Astrocyte of the cerebellum (primary cell): ENCODE measurements around the gene POLG.

Experiments
- DNase-seq: peaks from one replicate; pipeline ENCODE4 v3.0.0-alpha.2; 2011; ENCODE audit warnings: low read depth
- H3K4me3 ChIP-seq: 2 replicates; pipeline ENCODE4 v1.5.1; 2011; ENCODE audit warnings: mild to moderate bottlenecking, low read depth, low read length, moderate library complexity
- in situ Hi-C: cut with HindIII; loops from 2 replicates; pipeline ENCODE4 v1.10.0; 2017; ENCODE audit warnings: low sequenced_read_pairs
- TF ChIP-seq, protein P1 (sequence below): IDR thresholded peaks from 2 replicates; pipeline ENCODE4 v1.5.1; 2012; ENCODE audit warnings: low read length, low read depth, moderate library complexity, mild to moderate bottlenecking; ENCODE audit errors: missing control alignments

The POLG gene

DNA sequence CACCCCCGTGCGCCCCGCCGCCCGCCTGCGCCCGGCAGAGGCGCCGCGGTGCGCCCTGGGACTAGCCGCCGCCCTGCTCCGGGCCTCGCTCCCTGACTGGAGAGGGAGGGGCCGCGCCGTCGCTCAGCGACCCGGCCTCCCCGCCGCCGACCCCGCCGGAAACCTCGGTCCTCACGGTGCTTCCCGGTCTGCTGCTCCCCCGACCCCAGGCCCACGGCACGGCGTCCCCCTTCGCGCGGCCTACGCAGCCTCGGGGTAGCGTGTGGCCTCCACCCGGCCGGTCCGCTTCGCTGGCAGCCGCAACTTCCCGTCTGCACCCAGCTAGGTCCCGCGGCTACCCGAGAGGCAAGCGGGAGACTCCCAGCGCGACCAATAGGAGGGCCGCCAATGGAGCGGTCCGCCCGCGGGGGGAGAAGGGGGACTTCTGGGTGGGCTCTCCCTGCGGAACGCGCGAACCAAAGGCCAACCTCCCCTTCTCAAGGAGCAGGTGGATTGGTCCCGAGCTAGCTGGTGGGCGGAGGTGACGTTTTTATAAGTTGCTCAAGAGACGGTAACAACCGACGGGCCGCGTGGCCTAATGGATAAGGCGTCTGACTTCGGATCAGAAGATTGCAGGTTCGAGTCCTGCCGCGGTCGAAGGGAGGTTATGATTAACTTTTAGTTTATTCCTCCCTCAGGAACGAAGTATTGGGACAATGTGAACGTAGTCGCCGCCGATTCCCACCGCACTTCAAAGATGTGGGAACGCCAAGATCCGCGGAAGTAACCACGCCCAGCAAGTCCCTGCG lies at the start of gene POLG:
Gene POLG (minus strand): TSS at position 315 of the 788 bp plus-strand sequence. CDS start 1,070 bp downstream, outside the sequence.
- peak within 1 kb of the TSS; percentile 82 for H3K4me3 ChIP-seq
- TF ChIP-seq, protein P1, sequence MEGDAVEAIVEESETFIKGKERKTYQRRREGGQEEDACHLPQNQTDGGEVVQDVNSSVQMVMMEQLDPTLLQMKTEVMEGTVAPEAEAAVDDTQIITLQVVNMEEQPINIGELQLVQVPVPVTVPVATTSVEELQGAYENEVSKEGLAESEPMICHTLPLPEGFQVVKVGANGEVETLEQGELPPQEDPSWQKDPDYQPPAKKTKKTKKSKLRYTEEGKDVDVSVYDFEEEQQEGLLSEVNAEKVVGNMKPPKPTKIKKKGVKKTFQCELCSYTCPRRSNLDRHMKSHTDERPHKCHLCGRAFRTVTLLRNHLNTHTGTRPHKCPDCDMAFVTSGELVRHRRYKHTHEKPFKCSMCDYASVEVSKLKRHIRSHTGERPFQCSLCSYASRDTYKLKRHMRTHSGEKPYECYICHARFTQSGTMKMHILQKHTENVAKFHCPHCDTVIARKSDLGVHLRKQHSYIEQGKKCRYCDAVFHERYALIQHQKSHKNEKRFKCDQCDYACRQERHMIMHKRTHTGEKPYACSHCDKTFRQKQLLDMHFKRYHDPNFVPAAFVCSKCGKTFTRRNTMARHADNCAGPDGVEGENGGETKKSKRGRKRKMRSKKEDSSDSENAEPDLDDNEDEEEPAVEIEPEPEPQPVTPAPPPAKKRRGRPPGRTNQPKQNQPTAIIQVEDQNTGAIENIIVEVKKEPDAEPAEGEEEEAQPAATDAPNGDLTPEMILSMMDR, result no peak
- DNase-seq, result peak; percentile 98
- in situ Hi-C loops, result no loop called here

DNA sequence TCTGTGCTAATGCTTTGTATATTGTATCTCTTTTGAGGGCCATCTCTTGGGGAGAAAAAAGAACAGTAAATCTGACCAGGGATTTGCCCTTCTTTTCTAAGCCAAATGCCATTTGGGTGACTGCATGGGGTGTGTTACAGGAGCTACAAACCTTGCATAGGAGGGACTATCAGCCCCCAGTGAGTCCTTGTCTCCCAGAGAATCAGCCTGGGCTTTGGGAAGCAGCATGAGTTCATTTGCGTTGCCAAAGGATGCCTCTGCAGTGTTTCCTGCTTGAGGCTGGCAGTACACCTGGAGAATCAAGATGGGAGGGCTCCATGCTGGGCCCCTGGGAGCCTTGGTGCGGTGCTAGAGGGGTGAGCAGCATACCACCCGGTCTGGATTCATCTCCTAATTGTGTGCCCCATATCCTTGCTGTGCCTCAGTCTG lies 49.6 kb upstream of the POLG start:
- TF ChIP-seq, protein P1, result no peak
- in situ Hi-C loops, result no loop called here
- no peak overlapping the region for H3K4me3 ChIP-seq

DNA sequence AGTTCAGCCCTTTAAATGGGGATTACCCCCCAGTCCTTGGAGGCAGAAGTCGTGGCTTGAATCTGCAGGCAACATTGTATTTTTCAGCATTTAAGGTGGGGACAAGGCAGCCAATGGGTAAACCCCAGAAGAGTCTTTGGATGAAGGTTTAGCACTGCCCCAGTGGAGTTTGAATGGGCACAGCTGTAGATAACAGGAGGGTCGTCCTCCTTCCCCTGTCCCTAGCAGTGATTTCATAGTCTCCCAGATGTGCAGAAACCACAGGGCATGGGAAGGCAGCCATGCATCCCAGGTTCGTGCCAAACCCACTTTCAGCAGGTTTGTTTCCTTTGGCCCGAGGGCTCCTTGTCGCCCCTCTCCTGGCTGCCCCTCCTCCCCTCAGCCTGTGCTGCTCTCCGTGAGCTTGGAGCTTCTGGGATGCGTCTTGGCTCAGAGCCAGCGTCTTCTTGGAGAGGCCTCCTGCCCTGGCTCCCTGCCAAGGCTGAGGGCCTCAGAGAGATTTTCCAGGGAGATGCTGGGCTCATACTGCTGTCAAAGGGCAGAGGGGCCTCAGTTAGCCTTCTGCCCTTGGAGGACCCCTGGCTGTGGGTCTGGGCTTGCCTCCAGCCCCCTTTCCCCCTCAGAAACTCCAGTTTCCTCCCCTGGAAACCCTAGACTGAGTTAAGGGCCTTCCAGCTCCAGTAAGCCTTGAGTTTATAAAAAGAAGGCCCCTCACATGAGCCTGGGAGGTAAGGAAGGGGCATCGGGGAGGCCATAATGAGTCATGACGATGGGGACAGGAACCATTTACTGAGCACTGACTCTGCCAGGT lies 48.9 kb upstream of the POLG start:
- DNase-seq, result peak; percentile 11

More for the DNA sequence above, 49.6 kb upstream of the POLG start:
- no peak for DNase-seq

DNA sequence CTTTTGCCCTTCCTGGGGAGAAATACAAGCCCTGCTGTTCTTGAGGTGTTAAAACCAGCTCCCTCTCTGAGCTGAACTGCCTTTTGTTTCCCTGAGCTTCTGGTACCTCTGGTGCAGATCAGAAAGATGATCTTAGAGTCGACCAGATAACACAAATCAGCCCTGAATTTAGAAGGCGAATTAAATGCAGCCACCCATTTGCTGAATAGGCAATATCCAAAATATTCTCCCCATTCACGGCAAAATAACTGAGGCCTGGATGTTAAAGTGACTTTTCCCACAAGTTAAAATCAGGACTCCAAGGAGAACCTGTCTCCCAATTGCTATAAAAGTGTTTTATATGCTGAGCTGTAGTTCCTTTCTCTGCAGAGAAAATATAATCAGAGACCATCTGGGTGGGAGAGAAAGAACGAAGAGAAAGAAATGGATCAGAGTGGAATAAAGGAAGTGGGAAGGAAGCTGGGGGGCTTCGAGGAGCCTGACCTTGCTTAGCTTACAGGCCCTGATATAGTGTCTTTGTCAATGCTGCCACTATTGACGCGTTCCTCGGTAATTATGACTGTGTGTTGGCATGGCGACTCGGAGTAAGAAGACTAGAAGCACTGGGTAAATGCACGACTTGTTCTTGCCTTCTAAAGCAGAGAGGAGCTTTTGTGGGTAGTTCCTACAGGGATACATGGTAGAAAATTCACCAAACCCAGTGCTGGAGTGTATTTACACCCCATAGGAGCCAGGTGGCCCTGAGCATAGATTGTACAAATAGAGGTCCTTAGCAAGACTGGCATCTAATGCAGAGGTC lies 47.5 kb upstream of the POLG start:
- no peak for DNase-seq
- TF ChIP-seq, protein P1, result no peak
- H3K4me3 ChIP-seq, result no peak overlapping the region
- in situ Hi-C loops, result no loop called here

More for the DNA sequence above, 48.9 kb upstream of the POLG start:
- in situ Hi-C loops, result no loop called here
- no peak overlapping the region for H3K4me3 ChIP-seq
- TF ChIP-seq, protein P1, result no peak

DNA sequence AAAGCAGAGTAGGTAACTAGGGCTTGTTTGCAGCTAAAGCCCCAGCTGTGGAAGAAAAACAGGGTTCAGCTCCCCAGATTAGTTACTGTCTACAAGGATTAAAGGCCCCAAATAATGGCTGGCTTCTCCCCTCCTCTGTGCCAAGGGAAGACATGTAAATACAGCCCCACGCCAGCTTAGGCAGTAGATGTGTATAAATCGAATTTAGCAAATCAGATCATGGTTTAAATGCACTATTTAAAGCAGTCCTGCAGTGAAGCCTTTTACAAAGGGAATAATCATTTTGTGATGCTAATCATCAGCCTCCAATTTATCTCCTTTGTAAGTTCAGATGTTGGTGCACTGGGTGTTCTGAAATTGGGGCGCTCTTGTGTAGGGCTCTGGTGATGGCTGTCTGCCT lies 46.7 kb upstream of the POLG start:
- in situ Hi-C loops, result no loop called here
- no peak for DNase-seq
- H3K4me3 ChIP-seq, result no peak overlapping the region
- TF ChIP-seq, protein P1, result no peak

DNA sequence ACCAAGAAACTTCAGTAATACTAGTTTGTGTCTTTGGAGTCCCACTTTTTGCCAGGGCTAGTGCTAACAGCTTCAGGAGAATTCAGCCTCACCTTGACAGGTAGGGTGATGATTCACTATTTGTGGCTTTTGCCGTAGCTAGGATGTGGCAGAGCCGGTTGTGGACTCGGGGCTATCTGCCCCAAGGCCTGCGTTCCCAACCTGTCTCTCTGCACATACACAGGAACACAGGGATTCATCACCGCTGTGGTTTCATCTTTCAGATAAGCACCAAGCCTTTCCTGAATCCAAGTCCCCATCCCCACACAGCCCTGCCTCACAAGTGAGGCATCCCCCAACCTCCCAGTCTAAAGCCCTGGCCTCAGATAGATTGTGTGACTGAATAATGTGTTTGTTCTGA lies 45.2 kb upstream of the POLG start:
- no peak for DNase-seq
- TF ChIP-seq, protein P1, result no peak
- no peak overlapping the region for H3K4me3 ChIP-seq
- in situ Hi-C loops, result no loop called here
